Stimulated activated CD8-positive, alpha-beta memory T cell treated with anti-CD3 and anti-CD28 coated beads, Interleukin-7, amount 100 ng/mL, for 48 hours (primary cell): ENCODE measurements around the gene VPS18.

ENCODE experiments used
- DNase-seq, 2 donors: peaks; one replicate each; pipeline ENCODE4 v3.0.0-alpha.2; 2020; ENCODE audit warnings: low read depth in 1 of 2; ENCODE audit errors: extremely low read depth in 1 of 2

VPS18 gene

DNA sequence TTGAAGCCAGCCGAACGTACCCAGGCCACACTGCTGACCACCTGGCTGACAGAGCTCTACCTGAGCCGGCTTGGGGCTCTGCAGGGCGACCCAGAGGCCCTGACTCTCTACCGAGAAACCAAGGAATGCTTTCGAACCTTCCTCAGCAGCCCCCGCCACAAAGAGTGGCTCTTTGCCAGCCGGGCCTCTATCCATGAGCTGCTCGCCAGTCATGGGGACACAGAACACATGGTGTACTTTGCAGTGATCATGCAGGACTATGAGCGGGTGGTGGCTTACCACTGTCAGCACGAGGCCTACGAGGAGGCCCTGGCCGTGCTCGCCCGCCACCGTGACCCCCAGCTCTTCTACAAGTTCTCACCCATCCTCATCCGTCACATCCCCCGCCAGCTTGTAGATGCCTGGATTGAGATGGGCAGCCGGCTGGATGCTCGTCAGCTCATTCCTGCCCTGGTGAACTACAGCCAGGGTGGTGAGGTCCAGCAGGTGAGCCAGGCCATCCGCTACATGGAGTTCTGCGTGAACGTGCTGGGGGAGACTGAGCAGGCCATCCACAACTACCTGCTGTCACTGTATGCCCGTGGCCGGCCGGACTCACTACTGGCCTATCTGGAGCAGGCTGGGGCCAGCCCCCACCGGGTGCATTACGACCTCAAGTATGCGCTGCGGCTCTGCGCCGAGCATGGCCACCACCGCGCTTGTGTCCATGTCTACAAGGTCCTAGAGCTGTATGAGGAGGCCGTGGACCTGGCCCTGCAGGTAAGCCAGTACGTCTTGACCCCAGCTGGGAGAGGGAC is 6.2 kb downstream of the VPS18 start:
- no peak for DNase-seq

DNA sequence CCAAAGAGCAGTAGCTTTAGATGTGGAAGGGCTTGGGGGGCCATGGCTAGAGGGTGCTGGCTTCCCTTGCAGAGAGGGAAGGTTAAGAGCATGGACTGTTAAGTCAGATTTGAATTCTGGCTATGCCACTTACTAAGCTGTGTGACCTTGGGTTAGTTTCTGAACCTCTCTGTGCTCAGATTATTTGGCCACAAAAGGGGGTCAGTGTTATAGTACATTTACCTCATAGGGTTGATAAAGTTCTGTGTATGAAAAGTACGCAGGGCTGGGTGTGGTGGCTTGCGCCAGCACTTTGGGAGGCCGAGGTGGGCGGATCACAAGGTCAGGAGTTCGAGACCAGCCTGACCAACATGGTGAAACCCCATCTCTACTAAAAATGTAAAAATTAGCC is 6.8 kb downstream of the VPS18 start:
- no peak for DNase-seq

DNA sequence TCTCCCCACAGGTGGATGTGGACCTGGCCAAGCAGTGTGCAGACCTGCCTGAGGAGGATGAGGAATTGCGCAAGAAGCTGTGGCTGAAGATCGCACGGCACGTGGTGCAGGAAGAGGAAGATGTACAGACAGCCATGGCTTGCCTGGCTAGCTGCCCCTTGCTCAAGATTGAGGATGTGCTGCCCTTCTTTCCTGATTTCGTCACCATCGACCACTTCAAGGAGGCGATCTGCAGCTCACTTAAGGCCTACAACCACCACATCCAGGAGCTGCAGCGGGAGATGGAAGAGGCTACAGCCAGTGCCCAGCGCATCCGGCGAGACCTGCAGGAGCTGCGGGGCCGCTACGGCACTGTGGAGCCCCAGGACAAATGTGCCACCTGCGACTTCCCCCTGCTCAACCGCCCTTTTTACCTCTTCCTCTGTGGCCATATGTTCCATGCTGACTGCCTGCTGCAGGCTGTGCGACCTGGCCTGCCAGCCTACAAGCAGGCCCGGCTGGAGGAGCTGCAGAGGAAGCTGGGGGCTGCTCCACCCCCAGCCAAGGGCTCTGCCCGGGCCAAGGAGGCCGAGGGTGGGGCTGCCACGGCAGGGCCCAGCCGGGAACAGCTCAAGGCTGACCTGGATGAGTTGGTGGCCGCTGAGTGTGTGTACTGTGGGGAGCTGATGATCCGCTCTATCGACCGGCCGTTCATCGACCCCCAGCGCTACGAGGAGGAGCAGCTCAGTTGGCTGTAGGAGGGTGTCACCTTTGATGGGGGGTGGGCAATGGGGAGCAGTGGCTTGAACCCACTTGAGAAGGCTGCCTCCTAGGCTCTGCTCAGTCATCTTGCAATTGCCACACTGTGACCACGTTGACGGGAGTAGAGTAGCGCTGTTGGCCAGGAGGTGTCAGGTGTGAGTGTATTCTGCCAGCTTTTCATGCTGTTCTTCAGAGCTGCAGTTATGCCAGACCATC is 8.6 kb downstream of the VPS18 start:
- DNase-seq: no peak

DNA sequence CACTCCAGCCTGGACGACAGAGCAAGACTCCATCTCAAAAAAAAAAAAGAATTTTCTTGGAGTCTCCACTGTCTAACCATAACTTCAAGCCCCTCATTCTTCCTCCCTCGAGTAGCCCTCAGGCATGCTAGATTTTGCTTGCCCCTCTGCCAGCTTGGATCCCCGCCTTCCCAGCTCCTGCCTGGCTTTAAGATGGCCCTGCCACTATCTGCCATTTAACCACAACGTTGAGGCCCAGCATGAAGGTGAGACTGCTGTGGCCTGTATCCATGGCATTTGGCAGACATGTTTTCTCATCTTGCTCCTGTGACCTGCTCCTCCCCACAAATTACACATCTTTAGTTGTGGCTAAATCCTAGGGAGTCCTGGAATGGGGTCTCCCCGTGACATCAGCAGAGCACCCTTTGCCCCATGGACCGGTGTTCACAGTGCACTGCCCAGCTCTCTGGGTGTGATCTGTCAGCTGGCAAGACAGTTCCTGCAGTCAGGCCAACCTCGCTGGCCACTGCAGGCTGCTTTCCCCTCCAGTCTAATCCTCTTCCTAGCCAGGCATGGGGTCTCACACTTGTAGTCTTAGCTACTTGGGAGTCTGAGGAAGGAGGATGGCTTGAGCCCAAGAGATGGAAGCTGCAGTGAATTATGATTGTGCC is 10.4 kb downstream of the VPS18 start:
- DNase-seq: no peak

DNA sequence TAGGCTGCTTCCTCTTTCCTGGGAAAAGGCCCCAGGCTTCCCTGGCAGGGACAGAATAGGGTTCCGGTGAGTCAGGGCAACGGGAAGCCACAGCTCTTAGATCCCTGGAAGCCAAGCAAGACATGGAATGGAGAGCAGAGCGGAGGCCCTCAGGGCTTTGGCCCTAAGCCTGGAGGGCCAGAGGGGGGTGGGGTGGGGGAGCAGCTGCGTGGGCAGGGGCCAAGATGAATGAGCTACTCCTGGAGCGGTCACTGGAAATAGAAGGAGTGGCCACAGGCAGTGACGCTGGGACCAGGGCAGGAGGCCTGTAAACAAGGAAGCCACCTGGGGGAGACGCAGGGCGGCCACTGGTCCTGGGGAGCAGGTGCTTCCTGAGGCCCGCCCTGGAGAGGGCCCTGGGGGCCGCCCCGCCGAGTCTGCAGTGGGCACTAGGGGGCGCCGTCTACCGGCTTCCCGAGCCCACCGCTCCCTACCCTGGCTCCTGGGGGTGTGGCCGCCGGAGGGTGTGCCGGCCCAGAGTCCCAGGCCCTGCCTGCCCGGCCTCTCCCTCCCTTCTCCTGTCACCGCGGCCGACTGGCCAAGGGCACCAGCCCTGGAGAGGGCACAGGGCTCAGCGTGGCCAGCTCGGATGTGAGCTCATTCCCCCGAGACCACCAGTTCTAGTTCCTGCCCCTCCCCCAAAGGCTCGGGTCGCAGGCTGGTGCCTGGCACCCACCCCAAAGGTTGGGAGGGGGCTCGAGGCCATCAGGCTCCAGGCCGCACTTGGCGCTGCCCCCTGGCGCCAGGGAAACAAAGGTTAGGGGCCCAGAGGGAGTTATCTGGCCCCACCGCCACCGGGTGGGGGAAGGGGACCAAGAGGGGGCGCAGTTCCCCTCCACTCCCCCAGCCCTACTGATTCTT is 12.1 kb downstream of the VPS18 start:
- peak; percentile 65 to 66 for DNase-seq

DNA sequence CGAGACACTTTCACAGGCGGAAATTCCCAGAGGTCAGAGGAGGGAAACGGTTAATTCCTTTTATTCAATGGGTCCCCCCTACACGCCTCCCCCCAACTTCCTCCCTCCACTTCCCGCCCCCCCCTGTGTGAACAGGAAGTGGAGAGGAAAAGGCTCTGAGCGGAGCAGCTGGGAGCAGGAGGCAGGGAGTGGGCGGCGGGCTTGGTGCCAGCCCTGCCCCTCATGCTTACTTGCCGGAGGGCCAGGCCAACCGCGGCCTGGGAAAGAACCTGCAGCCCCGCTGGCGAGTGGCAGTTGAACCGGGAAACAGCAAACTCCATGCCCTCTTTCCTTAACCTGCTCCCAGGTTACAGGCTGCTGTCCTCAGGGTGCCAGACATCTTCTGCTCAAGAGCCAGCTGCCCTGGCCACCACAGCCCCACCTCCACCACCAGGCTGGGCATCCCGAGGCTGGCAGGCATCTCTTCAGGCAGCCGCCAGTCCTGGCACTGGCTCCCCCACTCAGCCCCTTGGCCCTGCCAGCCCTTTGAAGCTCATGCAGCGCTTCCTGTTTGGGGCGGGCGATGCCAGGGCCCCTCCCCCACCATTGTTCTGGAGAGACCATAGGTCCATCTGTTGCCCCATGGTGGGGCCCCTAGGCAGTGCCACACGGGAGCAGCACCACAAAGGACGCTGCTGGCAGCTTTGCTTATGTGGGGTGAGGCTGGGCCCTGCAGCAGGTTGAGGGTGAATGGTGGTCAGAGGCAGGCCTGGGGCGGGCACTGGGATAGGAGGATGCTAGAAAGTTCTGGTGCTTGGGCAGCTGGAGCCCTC is 12.9 kb downstream of the VPS18 start:
- no peak for DNase-seq

DNA sequence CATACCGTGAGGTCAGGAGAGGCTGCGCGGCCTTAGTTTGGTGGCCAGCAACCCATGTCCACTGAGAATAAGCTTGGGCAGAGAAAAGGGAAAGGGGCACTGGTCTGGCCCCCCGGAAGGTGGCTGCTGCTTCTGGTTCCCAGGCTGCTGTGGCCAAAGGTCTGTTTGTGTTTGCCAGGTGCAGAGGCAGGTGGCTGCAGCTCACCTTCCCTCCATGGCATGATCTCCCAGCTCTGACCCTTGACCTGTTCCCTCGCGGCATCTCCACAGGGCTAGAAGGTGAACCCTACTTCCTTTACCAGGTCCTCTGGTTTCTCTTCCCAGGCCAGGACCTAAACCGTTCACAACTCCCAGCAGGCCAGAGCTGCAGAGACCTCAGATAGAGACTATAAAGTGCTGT is 13.8 kb downstream of the VPS18 start:
- DNase-seq: no peak

DNA sequence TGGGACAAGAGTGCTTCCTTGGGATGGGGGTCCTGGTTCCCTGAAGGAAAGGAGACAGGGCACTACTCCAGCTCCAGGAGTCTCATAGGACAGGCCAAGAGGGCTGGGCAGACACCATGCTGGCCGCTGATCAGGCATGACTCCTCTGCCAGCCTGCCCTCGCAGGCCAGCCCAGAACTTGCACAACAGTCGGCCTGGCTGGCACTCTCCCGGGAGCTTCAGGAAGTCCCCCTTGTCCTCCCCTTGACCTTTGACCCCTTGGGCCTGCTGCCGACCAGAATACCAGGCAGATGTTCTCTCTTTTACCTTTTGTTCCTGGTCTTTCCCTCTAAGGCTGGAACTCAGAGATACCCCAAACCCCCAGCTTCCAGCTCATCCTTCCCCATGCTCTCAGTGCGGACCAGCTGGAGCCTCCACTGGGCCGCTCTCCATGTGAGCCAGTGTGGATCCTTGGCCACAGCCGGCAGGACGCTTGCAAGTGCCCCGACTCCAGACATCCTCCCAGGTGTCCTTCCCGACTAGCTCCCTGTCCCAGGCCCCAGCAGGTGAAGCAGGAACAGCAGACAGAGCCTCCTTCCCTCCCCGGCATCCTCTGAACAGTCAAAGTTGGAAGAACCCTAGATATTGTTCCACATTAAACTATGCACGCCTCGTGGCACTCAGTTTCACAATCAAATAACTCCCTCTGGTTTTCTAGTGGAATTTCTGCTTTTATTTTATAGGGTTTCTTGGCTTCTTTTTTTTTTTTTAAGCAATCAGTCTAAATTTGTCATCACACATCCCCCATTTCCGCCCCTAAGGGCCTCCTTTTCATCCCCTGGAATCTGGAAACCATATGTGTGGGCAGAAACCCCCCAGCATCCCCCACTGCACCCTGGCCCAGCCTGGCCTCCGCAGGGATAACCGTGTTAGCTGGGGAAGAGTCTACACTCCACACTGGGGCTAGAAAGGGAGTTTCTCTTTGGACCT is 15.7 kb downstream of the VPS18 start:
- no peak for DNase-seq

DNA sequence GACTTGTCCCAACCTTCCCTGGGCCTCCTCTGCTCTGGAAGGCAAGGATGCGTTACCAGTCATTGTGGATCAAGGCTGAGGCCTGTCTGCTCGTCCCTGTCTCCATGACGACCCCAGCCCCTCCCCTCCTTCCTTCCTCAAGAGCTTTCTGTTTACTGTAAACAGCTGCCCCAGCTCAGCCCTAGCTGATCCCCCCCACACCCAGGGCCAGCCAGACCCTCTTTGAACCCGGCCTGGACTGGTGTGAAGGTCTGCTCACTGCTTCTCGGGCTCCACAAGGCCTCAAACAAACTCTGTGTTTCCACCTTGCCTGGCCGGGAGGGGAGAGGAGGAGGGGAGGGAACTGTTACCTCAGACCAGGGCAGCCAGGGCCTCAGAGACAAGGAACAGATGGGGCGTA is 16.9 kb downstream of the VPS18 start:
- DNase-seq: no peak

DNA sequence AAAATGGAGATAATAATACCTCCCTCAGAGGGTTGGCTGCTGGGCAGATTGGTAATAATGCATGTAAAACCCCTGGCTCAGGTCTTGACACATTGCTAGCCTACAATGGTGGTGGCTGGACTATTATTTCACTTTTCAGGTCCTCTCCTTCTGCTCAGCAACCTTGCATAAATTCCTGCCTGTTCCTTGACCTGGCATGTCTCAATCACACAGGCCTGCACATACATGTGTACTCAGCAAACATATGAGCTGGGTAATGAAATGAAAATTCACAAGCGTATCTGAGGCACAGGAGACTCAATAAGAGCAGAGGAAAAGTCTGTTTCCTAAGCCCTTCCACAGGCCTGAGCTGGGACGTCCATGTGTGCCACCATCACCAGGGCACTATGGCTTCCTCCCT is 17.4 kb downstream of the VPS18 start:
- DNase-seq: no peak

DNA sequence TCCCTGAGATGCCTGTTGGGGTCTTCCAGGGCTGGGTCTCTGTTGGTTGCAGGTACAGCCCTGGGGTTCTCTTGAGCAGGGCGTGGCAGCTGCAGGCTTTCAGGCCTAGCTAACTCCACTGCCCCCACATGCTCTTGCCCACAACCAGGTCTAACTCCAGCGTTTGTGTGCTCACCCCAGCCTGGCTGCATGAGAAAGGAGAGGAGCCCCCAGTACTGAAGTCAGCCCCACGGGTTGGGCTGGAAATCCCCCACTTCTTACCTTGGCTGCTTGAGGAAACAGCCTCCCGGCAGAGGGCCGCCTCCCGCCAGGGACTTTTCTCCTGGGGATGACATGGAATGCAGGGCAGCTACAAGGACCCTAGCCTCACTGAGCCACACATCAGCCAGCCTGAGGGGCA is 18.2 kb downstream of the VPS18 start:
- no peak for DNase-seq

DNA sequence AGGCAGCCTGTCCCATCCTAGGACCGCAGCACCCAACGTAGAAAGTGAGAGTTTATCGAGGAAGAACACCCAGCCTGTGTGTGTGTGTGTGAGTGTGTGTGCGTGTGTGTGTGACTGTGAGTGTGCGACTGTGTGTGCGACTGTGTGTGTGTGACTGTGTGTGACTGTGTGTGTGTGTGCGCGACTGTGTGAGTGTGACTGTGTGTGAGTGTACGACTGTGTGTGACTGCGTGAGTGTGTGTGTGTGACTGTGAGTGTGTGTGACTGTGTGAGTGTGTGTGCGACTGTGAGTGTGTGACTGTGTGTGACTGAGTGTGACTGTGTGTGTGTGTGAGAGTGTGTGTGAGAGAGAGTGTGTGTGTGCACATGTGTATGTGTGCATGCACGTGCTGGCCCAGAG is 19.8 kb downstream of the VPS18 start:
- no peak for DNase-seq

DNA sequence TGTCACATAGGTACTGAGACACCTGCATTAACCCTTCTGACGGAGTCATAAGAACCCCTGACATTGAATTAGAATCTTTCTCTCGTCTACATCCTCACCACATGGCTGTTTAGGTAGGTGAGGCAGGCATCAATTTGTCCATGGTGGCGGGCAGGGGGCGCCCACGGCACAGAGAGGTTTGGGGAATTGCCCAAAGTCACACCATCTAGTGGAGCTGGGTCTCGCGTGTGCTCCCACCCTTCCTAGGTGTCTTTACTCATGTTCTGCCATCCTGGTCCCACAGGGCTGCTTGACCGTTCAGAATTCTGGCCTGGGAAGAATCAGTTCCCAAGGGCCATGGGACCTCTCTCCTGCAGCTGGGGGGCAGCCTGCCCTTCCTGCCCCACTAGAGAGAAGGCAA is 20.2 kb downstream of the VPS18 start:
- DNase-seq: no peak

DNA sequence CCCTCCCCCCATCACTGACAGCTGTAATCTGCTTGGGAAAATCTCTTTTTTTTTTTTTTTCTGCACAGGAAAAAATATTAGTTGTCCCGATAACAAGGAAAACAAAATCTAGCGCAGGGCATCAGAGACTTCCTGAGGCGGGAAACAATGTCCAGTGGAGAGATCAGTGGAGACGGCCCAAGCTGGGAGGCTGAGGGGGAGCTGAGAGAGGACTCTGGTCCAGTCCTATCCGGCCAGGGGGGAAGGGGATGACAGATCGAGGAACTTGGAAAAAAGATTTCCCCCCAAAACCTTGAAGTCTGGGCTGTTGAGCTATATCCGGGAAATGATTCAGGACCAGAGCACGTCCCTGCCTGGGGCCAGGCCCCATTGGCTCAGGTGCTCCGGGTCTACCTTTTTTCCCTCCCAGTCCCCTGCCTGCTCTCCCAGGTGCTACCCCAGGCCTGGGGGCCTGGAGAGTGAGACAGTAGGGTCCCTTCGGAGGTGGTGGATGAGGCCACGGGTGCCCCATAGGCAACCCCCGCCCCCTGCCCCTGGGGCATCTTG is 20.9 kb downstream of the VPS18 start:
- no peak for DNase-seq

DNA sequence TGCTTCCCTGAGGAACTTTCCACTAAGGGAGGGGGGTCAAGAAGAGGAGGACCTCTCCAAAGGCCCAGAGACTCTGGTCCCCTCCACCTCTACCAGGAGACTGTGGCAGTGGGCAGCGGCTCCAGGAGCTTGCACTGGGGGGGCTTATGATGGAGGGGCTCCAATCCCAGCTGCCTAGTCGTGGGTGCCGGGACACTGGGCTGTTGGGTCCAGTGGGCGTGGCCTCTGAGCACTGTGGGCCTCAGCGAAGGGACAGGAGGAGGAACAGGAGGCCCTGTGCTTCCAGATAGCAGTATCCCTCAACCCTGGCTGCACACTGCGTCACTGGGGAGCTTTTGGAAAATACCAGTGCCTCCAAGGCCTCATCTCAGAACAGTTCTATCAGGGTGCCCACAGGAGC is 21.4 kb downstream of the VPS18 start:
- no peak for DNase-seq

DNA sequence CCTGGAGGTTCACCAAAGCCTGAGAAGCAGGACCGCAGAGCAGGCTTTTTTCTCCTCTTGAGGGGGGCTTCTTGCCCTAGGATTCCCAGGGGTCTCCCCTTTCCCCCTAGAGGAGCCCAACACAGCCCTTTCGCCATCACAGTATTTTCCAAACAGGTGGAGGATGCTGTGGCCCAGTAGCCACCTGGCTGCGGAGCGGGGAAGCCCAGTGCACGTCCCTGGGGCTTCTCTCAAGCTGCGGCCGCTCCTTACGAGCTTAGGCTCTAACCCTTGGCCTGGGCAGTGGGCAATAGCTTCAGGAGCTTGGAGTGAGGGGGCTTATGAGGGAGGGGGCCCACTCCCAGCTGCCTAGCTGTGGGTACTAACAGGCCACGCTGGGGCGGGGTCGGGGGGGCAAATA is 23.3 kb downstream of the VPS18 start:
- no peak for DNase-seq

DNA sequence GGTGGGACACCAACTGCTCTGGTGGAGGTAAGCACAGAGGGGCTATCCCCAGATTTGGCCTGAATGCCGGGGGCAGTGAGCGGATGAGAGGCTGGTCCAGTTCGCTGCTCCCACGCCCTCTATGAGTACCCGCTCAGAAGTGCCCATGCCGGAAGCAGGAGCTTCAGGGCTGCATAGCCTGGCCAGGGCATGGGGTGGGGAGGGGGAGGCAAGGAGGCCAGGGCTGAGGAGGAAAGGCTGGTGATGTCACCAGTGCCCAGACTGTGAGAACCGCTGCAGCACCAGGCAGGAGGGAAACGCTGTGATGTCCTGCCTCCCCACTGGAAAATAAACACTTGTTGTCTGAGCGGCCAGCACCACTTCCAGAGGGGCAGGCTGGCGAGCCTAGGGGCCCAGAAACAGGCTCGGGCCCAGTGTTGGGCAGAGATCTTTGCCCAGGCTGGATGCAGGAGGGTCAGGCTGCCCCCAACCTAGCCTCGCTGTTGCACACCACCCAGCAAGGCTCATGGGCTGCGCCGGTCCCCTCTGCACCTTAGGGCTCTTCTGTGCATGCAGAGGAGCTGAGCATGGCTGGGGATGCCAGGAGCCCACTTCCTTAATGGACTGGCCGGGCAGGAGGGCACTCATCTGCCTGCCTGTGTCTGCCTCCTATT is 24.0 kb downstream of the VPS18 start:
- DNase-seq: no peak
